OCI-LY1 (cell line): Measurements from ENCODE around the gene INSR.
"Not testable (repeated sequence)": the region's sequence is repeated elsewhere in the genome, so short reads cannot be mapped to it uniquely, and the experiment has no call there.

Experiments
- H2AFZ ChIP-seq: fragments of 200-600 bp; sonication (generic), shearing (Covaris generic); 2 replicates; pipeline ENCODE4 v1.6.0; 2014; ENCODE audit warnings: antibody characterized with exemption, mild to moderate bottlenecking, low read length
- H3F3A ChIP-seq: fragments of 200-600 bp; sonication (generic), shearing (Covaris generic); 2 replicates; pipeline ENCODE4 v1.6.0; 2014; ENCODE audit warnings: mild to moderate bottlenecking, antibody characterized with exemption, low read length, moderate library complexity; ENCODE audit not compliant: insufficient read depth
- H3K27ac ChIP-seq: fragments of 200-600 bp; sonication (generic); 2 replicates; pipeline ENCODE4 v1.5.1; 2014; ENCODE audit warnings: low read length, mixed run types, mild to moderate bottlenecking, low read depth; ENCODE audit not compliant: poor library complexity, severe bottlenecking
- H3K27me3 ChIP-seq: fragments of 200-600 bp; sonication (generic); 2 replicates; pipeline ENCODE4 v1.6.0; 2014; ENCODE audit warnings: antibody characterized with exemption, mild to moderate bottlenecking, low read length, moderate library complexity; ENCODE audit not compliant: insufficient read depth
- H3K36me3 ChIP-seq: fragments of 200-600 bp; sonication (generic); 2 replicates; pipeline ENCODE4 v1.6.1; 2014; ENCODE audit warnings: mild to moderate bottlenecking, antibody characterized with exemption, low read length, moderate library complexity, mixed read lengths; ENCODE audit not compliant: insufficient read depth
- H3K4me1 ChIP-seq: fragments of 200-600 bp; sonication (generic); 2 replicates; pipeline ENCODE4 v1.5.1; 2014; ENCODE audit warnings: mild to moderate bottlenecking, low read length, moderate library complexity; ENCODE audit not compliant: insufficient read depth, severe bottlenecking
- H3K4me2 ChIP-seq: fragments of 200-600 bp; sonication (generic), shearing (Covaris generic); 2 replicates; pipeline ENCODE4 v1.6.1; 2014; ENCODE audit warnings: low read length
- H3K4me3 ChIP-seq: fragments of 200-600 bp; sonication (generic); 2 replicates; pipeline ENCODE4 v1.5.1; 2014; ENCODE audit warnings: low read length, low read depth, mild to moderate bottlenecking, mixed read lengths; ENCODE audit not compliant: poor library complexity, severe bottlenecking
- H3K79me2 ChIP-seq: fragments of 200-600 bp; shearing (Covaris generic); 2 replicates; pipeline ENCODE4 v1.6.1; 2016; ENCODE audit warnings: mixed run types, low read length, mixed read lengths; ENCODE audit not compliant: insufficient read depth
- H3K9ac ChIP-seq: fragments of 200-600 bp; sonication (generic), shearing (Covaris generic); 2 replicates; pipeline ENCODE4 v1.6.1; 2014; ENCODE audit warnings: mild to moderate bottlenecking, low read length, mixed read lengths
- H3K9me2 ChIP-seq: fragments of 200-600 bp; sonication (generic), shearing (Covaris generic); 2 replicates; pipeline ENCODE4 v1.6.1; 2014; ENCODE audit warnings: low read depth, mild to moderate bottlenecking, low read length, mixed read lengths
- H3K9me3 ChIP-seq: fragments of 200-600 bp; shearing (Covaris generic); 2 replicates; pipeline ENCODE4 v1.6.1; 2014; ENCODE audit warnings: low read length, mixed read lengths
- H4K20me1 ChIP-seq: fragments of 200-600 bp; sonication (generic), shearing (Covaris generic); 2 replicates; pipeline ENCODE4 v1.6.0; 2016; ENCODE audit warnings: mild to moderate bottlenecking, low read length; ENCODE audit not compliant: insufficient read depth
- CTCF ChIP-seq: fragments of 200-600 bp; sonication (generic), shearing (Covaris generic); IDR thresholded peaks from 2 replicates; pipeline ENCODE4 v1.5.1; 2017; ENCODE audit warnings: mild to moderate bottlenecking, antibody characterized with exemption, low read length, moderate library complexity, mixed read lengths
- EZH2 ChIP-seq: fragments of 200-600 bp; sonication (generic), shearing (Covaris generic); IDR thresholded peaks from 2 replicates; pipeline ENCODE4 v1.8.0; 2017; ENCODE audit warnings: borderline replicate concordance, mixed run types, mild to moderate bottlenecking, antibody characterized with exemption, low read length, moderate library complexity, mixed read lengths

The INSR gene

GRCh38 chr19:7227735-7228134 lies 66.5 kb downstream of the INSR start:
- Histone ChIP-seq H3K36me3 (no peaks in the 10 kb centered on the region; the same call in 1 of the 2 replicates), H3K9ac (no peak overlapping the region), H3K79me2 (no peaks in the 10 kb centered on the region), H3K27ac (no peak overlapping the region), H2AFZ (no peak overlapping the region), H4K20me1 (no peaks in the 10 kb centered on the region), H3F3A (no peaks in the 10 kb centered on the region; the same call in 1 of the 2 replicates), H3K4me1 (peaks cover 39% of the 10 kb centered on the region), H3K27me3 (no peaks in the 10 kb centered on the region), H3K9me2 (no peaks in the 10 kb centered on the region), H3K4me2 (no peak overlapping the region), H3K4me3 (no peak overlapping the region), H3K9me3 (no peaks in the 10 kb centered on the region)
- TF ChIP-seq EZH2: no peak
- no peak for TF ChIP-seq CTCF

- not testable (repeated sequence) for H3K36me3 ChIP-seq, H3K27me3 ChIP-seq, H3K9me2 ChIP-seq, H3K9me3 ChIP-seq, H3K27ac ChIP-seq, H3K9ac ChIP-seq, H3K79me2 ChIP-seq, H2AFZ ChIP-seq, H3F3A ChIP-seq, H4K20me1 ChIP-seq, H3K4me3 ChIP-seq, H3K4me2 ChIP-seq
- peaks cover 39% of the 10 kb centered on the region for H3K4me1 ChIP-seq
Observed at GRCh38 chr19:7227149-7227548, 67.1 kb downstream of the INSR start.

- Histone ChIP-seq H3K27ac (no peak overlapping the region), H3K4me1 (peaks cover 39% of the 10 kb centered on the region), H3K9ac (no peak overlapping the region), H3K4me3 (no peak overlapping the region), H2AFZ (no peak overlapping the region), H3F3A (no peaks in the 10 kb centered on the region; the same call in 1 of the 2 replicates), H3K27me3 (no peaks in the 10 kb centered on the region), H4K20me1 (no peaks in the 10 kb centered on the region), H3K9me2 (no peaks in the 10 kb centered on the region), H3K36me3 (no peaks in the 10 kb centered on the region; the same call in 1 of the 2 replicates), H3K79me2 (no peaks in the 10 kb centered on the region), H3K9me3 (no peaks in the 10 kb centered on the region), H3K4me2 (no peak overlapping the region)
- no peak for TF ChIP-seq CTCF
- no peak for TF ChIP-seq EZH2
Observed at GRCh38 chr19:7226739-7227138, 67.5 kb downstream of the INSR start.

GRCh38 chr19:7225741-7226140 lies 68.5 kb downstream of the INSR start:
- Histone ChIP-seq H3K9me3 (no peaks in the 10 kb centered on the region), H3K27ac (no peak overlapping the region)

More at GRCh38 chr19:7225741-7226140, 68.5 kb downstream of the INSR start:
- H3K4me1 ChIP-seq: peaks cover 39% of the 10 kb centered on the region
- no peaks in the 10 kb centered on the region for H3K79me2 ChIP-seq
- TF ChIP-seq CTCF (no peak), EZH2 (no peak)
- no peak overlapping the region for H3K9ac ChIP-seq
- no peak overlapping the region for H3K4me2 ChIP-seq
- H3F3A ChIP-seq: no peaks in the 10 kb centered on the region; the same call in 1 of the 2 replicates
- no peaks in the 10 kb centered on the region for H3K9me2 ChIP-seq
- H2AFZ ChIP-seq: no peak overlapping the region
- no peak overlapping the region for H3K4me3 ChIP-seq
- H3K36me3 ChIP-seq: no peaks in the 10 kb centered on the region; the same call in 1 of the 2 replicates
- H3K27me3 ChIP-seq: no peaks in the 10 kb centered on the region
- no peaks in the 10 kb centered on the region for H4K20me1 ChIP-seq
